ENCODE results near the gene SPRING1. TPM values are rescaled to one million over a fixed set of nuclear protein-coding genes. Genes with fewer than 3 reads are reported as not detected.

Gene SPRING1
- total and polyA plus RNA-seq, 2 of the 13 experiments (the other 11 are each of a cell fraction or from before 2014, with no cell fraction given): 20.0 to 51.8 TPM

DNA sequence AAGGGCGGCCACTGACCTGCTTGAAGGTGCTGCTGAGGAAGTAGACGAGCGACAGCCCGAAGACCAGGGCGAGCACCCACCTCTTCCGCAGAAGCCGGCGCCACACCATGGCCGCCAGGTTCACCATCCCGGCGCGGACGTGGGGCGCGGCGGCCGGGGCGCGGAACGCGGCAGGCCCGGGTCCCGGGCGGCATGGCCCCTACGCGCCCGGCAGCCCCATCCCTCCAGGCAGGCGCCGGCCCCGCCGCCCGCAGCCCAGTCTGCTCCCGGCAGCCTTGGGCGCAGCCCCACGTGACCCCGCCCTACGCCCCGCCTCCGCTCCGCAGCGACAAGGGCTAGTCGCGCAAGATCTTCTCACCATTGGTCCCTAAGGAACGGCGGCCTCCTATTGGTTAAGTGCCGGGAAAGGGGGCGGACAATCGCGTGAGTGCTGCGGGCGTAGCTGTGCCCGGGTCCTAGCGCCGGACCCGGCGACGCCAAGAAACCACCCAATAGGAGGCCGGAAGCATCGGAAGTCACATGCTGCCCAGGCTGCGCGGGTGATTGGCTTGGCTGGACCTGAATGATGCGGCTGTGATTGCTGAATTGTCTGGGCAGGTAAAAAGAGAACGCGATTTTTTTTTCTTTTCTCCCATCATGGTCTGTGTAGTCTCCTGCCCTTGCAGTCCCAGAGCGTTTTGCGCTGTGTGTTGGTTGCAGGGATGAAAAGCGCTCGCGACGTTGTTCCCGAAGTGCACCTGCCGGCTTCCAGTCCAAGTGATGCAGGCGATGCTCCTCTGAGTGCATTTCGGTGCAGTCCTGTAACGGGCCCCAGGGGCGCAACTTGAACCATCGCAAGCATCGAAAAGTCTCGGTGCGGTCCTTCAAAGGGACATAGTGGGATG lies at the start of gene SPRING1, which contains the start of gene RNFT2 (continued):
- TF ChIP-seq, protein P1, sequence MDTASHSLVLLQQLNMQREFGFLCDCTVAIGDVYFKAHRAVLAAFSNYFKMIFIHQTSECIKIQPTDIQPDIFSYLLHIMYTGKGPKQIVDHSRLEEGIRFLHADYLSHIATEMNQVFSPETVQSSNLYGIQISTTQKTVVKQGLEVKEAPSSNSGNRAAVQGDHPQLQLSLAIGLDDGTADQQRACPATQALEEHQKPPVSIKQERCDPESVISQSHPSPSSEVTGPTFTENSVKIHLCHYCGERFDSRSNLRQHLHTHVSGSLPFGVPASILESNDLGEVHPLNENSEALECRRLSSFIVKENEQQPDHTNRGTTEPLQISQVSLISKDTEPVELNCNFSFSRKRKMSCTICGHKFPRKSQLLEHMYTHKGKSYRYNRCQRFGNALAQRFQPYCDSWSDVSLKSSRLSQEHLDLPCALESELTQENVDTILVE (CRISPR knock-in tag; IDR thresholded peaks at IDR 0.05): no peak; the same call in 1 of the 2 replicates
- peak; percentile 63; the same call in 1 of the 2 replicates for TF ChIP-seq SMYD3 (CRISPR knock-in tag; IDR thresholded peaks at IDR 0.05)
- peak; percentile 57 for TF ChIP-seq MNT (IDR thresholded peaks at IDR 0.05)
- no peak for TF ChIP-seq ZBED4 (CRISPR knock-in tag; IDR thresholded peaks at IDR 0.05; ENCODE audit: borderline replicate concordance)
- TF ChIP-seq EP300 (IDR thresholded peaks at IDR 0.05; ENCODE audit: low read depth in 2 of 2, low read length in 2 of 2): no peak
- no peak for TF ChIP-seq EP300 (CRISPR knock-in tag; IDR thresholded peaks at IDR 0.05; ENCODE audit: borderline replicate concordance)
- TF ChIP-seq RAD21 (CRISPR knock-in tag; IDR thresholded peaks at IDR 0.05): peak; percentile 58
- no peak; the same call in 1 of the 2 replicates for TF ChIP-seq BRD4 (CRISPR knock-in tag; IDR thresholded peaks at IDR 0.05)
- TF ChIP-seq, protein P2, sequence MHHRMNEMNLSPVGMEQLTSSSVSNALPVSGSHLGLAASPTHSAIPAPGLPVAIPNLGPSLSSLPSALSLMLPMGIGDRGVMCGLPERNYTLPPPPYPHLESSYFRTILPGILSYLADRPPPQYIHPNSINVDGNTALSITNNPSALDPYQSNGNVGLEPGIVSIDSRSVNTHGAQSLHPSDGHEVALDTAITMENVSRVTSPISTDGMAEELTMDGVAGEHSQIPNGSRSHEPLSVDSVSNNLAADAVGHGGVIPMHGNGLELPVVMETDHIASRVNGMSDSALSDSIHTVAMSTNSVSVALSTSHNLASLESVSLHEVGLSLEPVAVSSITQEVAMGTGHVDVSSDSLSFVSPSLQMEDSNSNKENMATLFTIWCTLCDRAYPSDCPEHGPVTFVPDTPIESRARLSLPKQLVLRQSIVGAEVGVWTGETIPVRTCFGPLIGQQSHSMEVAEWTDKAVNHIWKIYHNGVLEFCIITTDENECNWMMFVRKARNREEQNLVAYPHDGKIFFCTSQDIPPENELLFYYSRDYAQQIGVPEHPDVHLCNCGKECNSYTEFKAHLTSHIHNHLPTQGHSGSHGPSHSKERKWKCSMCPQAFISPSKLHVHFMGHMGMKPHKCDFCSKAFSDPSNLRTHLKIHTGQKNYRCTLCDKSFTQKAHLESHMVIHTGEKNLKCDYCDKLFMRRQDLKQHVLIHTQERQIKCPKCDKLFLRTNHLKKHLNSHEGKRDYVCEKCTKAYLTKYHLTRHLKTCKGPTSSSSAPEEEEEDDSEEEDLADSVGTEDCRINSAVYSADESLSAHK (CRISPR knock-in tag; IDR thresholded peaks at IDR 0.05; ENCODE audit: borderline replicate concordance): no peak
- TF ChIP-seq ZBTB42 (CRISPR knock-in tag; IDR thresholded peaks at IDR 0.05): no peak
- peak; percentile 78; the same call in 1 of the 2 replicates for TF ChIP-seq ZNF350 (CRISPR knock-in tag; IDR thresholded peaks at IDR 0.05; ENCODE audit: borderline replicate concordance, low read depth)
- no peak for TF ChIP-seq ZNF615 (CRISPR knock-in tag; IDR thresholded peaks at IDR 0.05; ENCODE audit: borderline replicate concordance)
- no peak for TF ChIP-seq ZNF17 (CRISPR knock-in tag; IDR thresholded peaks at IDR 0.05)
- no peak for TF ChIP-seq STAT5B (CRISPR knock-in tag; IDR thresholded peaks at IDR 0.05)
- TF ChIP-seq MAZ (IDR thresholded peaks at IDR 0.05; ENCODE audit: borderline replicate concordance, low read depth, low read length): peak; percentile 66
- TF ChIP-seq MAZ (CRISPR knock-in tag; IDR thresholded peaks at IDR 0.05; ENCODE audit: low read depth): peak; percentile 66; the same call in 1 of the 2 replicates
- TF ChIP-seq KDM3A (CRISPR knock-in tag; IDR thresholded peaks at IDR 0.05; ENCODE audit: low read depth): no peak
- peak; percentile 79; the same call in 1 of the 2 replicates for TF ChIP-seq ETV5 (CRISPR knock-in tag; IDR thresholded peaks at IDR 0.05; ENCODE audit: borderline replicate concordance)
- TF ChIP-seq ZKSCAN5 (CRISPR knock-in tag; IDR thresholded peaks at IDR 0.05): no peak
- no peak for TF ChIP-seq ZNF33B (CRISPR knock-in tag; IDR thresholded peaks at IDR 0.05)

Data from HepG2 (cell line).